Raji (cell line): Measurements from ENCODE around the gene FDXR.

Experiments used
- POLR2A ChIP-seq: IDR thresholded peaks from 2 replicates; pipeline ENCODE4 v1.6.1; 2011; ENCODE audit warnings: low read depth, low read length, control low read depth; ENCODE audit not compliant: insufficient read depth

FDXR gene

GRCh38 chr17:74856112-74856511, 16.7 kb downstream of the FDXR start:
- TF ChIP-seq POLR2A = no peak

- TF ChIP-seq POLR2A = no peak
Measured at GRCh38 chr17:74855323-74855722, 17.5 kb downstream of the FDXR start.

- TF ChIP-seq POLR2A = no peak
Measured at GRCh38 chr17:74854792-74855191, 18.0 kb downstream of the FDXR start.

GRCh38 chr17:74853669-74854068, 19.1 kb downstream of the FDXR start:
- no peak for TF ChIP-seq POLR2A

- no peak for TF ChIP-seq POLR2A
Measured at GRCh38 chr17:74853048-74853397, 19.8 kb downstream of the FDXR start.

GRCh38 chr17:74852237-74853047, 20.4 kb downstream of the FDXR start:
- peak; percentile 74 for TF ChIP-seq POLR2A

GRCh38 chr17:74851612-74852236, 21.1 kb downstream of the FDXR start:
- TF ChIP-seq POLR2A = no peak

- no peak for TF ChIP-seq POLR2A
Measured at GRCh38 chr17:74850914-74851313, 21.9 kb downstream of the FDXR start.

GRCh38 chr17:74850310-74850709, 22.5 kb downstream of the FDXR start:
- TF ChIP-seq POLR2A = no peak

- TF ChIP-seq POLR2A = no peak
Measured at GRCh38 chr17:74848656-74849399, 24.0 kb downstream of the FDXR start.

- TF ChIP-seq POLR2A = no peak
Measured at GRCh38 chr17:74846621-74847020, 26.2 kb downstream of the FDXR start.

GRCh38 chr17:74843352-74843627, 29.5 kb downstream of the FDXR start:
- no peak for TF ChIP-seq POLR2A

- TF ChIP-seq POLR2A = no peak
Measured at GRCh38 chr17:74842599-74843351, 30.0 kb downstream of the FDXR start.

- no peak for TF ChIP-seq POLR2A
Measured at GRCh38 chr17:74842146-74842598, 30.6 kb downstream of the FDXR start.

GRCh38 chr17:74840989-74841666, 31.7 kb downstream of the FDXR start:
- TF ChIP-seq POLR2A = no peak
